Fibroblast of pulmonary artery (primary cell): ENCODE results near the gene TDRKH.

Source experiments
- DNase-seq: peaks from one replicate; pipeline ENCODE4 v3.0.0-alpha.2; 2010; ENCODE audit warnings: low read depth
- H3K4me3 ChIP-seq: replicated peaks from 2 replicates; pipeline ENCODE4 v1.5.1; 2011; ENCODE audit warnings: low read depth, mild to moderate bottlenecking, control low read depth, low read length, moderate library complexity
- TF ChIP-seq, protein P1 (sequence below): IDR thresholded peaks from 2 replicates; pipeline ENCODE4 v1.5.1; 2011; ENCODE audit warnings: mild to moderate bottlenecking, control low read depth, low read length, inconsistent platforms; ENCODE audit errors: missing control alignments

The TDRKH gene

DNA sequence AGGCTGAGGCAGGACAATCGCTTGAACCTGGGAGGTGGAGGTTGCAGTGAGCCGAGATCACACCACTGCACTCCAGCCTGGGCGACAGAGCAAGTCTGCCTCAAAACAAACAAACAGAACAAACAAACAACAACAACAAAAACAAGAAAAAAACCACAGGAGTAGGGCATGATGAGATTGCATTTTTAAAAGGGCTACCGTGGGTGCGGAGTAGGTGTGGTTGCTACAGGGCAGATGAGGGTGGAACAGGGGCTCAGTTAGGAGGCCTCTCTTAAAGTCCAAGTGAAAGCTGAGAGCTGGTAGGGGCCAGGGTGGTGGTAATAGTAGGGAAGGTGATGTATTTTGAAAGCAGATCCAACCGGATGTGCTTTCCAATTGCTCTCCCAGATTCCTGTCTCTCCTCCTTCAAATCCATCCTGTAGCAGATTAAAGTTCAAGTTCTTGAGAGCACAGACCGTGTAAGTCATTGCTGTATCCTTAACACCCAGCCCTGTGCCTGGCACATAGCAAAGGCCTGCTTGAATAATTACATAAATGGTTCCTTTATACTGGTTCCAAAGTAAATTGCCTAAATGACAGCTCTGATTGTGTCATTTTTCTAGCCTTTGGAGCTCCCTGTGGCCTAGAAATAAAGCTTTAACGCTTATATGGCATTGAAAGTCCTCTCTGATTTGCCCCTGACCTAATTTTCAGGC, 19.1 kb upstream of the TDRKH start:
- no peak overlapping the region for H3K4me3 ChIP-seq
- DNase-seq = no peak
- TF ChIP-seq, protein P1, sequence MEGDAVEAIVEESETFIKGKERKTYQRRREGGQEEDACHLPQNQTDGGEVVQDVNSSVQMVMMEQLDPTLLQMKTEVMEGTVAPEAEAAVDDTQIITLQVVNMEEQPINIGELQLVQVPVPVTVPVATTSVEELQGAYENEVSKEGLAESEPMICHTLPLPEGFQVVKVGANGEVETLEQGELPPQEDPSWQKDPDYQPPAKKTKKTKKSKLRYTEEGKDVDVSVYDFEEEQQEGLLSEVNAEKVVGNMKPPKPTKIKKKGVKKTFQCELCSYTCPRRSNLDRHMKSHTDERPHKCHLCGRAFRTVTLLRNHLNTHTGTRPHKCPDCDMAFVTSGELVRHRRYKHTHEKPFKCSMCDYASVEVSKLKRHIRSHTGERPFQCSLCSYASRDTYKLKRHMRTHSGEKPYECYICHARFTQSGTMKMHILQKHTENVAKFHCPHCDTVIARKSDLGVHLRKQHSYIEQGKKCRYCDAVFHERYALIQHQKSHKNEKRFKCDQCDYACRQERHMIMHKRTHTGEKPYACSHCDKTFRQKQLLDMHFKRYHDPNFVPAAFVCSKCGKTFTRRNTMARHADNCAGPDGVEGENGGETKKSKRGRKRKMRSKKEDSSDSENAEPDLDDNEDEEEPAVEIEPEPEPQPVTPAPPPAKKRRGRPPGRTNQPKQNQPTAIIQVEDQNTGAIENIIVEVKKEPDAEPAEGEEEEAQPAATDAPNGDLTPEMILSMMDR = no peak

DNA sequence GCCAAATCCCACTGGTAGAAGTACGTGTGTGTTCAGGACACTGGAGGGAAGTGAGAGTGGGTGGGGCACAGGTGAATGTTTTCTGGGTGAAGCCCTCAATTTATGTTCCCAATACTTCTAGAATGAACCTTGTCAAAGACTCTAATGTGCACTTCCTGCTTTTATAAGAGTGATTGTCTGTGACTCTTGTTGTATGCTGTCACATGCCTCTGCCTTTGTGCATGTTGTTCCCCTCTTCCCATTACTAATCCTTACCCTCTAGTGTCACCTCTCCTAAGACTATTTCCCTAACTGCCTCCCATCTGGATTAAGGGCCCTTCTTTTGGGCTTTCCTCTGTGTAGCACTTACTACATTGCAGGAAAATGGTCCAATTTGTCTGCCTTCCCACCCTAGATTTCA, 17.5 kb upstream of the TDRKH start:
- TF ChIP-seq, protein P1 = no peak
- no peak for DNase-seq
- H3K4me3 ChIP-seq = no peak overlapping the region

DNA sequence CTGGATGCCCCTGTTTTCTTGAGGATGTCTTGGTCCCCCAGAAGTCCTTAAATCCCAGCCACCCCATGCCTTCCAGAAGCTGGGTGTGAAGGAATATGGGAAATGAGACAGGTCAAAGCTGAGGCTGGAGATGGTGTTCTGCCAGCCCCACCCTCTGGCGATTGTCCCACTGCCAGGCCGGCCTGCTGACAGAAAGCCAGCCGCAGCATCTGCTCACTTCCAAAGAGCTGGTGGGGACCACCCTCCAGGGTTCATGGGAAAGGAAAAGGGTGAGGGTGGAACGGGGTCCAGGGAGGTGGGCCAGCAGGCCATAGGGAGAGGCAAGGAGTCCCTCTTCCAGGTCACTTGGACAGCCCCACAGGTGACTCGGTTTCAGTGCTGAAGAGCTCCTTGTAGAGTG, 16.8 kb upstream of the TDRKH start:
- no peak for DNase-seq
- H3K4me3 ChIP-seq = no peak overlapping the region
- TF ChIP-seq, protein P1 = no peak

DNA sequence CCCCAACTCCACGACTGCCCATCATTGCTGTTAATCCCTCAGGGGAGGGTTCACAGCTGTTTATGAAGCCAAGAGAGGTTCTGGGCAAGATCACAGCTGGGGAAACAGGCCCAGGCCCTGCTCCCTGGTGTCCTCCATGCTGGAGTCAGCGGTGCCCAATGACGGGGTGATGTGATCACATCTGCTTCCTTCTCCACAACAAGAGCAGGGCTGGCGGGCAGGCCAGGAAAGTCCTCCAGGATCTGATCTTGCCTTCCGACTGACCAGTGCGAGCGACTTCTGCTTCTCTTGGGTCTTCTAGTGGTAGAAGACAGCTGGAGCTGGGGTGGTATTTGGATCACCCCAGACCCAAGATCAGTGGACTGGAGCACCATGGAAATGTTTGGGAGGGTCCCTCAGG, 15.9 kb upstream of the TDRKH start:
- no peak overlapping the region for H3K4me3 ChIP-seq
- DNase-seq = no peak
- TF ChIP-seq, protein P1 = no peak

DNA sequence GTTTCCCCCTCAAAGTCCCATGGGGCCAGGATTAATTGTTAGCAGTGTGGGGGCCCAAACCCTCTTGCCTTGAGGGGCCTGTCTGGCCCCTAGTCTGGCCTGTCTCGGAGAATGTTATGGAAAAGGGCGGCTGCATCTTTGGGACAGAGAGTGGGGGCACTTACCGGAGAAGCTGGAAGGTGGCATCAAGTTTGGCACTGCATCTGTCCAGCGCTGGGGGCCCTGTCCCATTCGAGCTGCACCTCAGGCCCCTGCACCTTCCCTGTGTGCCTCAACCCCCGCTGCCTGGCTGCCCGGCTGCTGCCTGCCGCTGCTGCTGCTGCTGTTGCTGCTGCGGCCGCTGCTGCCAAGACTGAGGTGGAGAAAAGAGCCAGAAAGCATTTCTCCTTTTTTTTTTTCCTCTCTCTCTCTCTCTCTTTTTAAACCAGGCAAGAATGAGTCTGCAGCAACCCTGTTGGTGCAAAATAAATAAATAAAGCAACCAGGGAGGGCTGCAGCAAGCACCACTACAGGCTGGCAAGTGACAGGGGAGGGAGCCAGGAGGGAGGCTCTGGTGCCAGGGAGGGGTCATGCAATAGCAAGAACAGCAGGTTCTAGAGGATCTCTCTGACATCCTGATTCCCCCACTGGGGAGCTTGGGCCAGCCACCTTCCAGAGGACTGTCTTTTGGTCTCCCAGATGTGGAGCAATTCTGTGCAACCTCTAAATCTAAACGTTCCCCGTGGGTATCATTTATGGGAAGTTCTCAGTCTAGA, 14.9 kb upstream of the TDRKH start, which contains the start of gene LINGO4:
LINGO4 (minus strand) TSS at position 354 of the 755 bp plus-strand sequence. CDS start 2,715 bp downstream, outside the sequence.
- H3K4me3 ChIP-seq = no peak within 1 kb of the TSS
- DNase-seq = no peak
- TF ChIP-seq, protein P1 = no peak

DNA sequence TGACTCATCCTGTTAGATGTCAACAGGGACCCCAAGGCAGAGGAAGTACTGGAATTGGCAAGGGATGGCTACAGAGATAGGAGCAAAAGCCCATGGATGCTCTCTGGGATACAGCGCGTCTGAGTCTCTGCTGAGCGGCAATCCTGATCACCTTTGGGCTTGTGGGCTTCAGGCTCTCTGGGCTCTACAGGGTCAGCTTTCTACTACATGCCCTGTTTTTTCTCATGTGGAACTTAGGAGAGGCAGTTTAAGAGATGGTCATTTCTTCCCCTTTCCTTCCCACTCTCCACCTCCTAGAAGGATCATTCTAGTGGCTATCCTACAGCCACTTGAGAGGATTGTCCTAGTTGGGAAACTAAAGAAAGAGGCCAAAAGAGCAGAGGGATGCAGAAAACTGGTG, 13.6 kb upstream of the TDRKH start:
- TF ChIP-seq, protein P1 = no peak
- no peak overlapping the region for H3K4me3 ChIP-seq
- DNase-seq = no peak
